ENCODE data around the gene OSBPL6.
A peak's percentile ranks its signal among the peaks of the same experiment; 100 is the strongest.

OSBPL6 gene

DNA sequence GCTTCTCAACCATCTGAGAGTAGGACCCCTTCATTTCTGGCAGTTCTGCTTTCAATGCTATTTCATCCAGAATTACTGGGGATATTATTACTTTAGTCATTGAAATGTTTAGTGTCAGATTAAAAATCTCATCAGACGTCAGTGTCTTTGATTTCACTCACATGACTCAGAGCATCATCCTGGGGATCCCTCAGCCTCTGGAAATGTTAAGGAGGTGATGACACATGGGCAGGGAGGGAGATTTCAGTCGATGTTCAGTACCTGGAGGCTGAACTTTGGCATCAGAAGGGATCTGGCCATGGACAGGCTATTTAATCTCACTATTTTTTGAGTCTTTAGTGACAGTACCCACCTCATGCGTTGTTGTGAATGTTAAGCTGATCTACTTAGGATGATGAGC lies 39.1 kb downstream of the OSBPL6 start:
- H3K4me3 ChIP-seq (ENCODE audit: low read length) = no peak overlapping the region
- TF ChIP-seq, protein P1, sequence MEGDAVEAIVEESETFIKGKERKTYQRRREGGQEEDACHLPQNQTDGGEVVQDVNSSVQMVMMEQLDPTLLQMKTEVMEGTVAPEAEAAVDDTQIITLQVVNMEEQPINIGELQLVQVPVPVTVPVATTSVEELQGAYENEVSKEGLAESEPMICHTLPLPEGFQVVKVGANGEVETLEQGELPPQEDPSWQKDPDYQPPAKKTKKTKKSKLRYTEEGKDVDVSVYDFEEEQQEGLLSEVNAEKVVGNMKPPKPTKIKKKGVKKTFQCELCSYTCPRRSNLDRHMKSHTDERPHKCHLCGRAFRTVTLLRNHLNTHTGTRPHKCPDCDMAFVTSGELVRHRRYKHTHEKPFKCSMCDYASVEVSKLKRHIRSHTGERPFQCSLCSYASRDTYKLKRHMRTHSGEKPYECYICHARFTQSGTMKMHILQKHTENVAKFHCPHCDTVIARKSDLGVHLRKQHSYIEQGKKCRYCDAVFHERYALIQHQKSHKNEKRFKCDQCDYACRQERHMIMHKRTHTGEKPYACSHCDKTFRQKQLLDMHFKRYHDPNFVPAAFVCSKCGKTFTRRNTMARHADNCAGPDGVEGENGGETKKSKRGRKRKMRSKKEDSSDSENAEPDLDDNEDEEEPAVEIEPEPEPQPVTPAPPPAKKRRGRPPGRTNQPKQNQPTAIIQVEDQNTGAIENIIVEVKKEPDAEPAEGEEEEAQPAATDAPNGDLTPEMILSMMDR (IDR thresholded peaks at IDR 0.05; ENCODE audit: insufficient read depth, low read depth, low read length, missing control alignments) = no peak
- DNase-seq (ENCODE audit: low read depth) = peak; percentile 83

- TF ChIP-seq, protein P1 (IDR thresholded peaks at IDR 0.05; ENCODE audit: insufficient read depth, low read depth, low read length, missing control alignments) = no peak
- H3K4me3 ChIP-seq (ENCODE audit: low read length) = no peak overlapping the region
- peak; percentile 91 for DNase-seq (ENCODE audit: low read depth)
Measured at GRCh38 chr2:178234648-178235047, 40.3 kb downstream of the OSBPL6 start.

DNA sequence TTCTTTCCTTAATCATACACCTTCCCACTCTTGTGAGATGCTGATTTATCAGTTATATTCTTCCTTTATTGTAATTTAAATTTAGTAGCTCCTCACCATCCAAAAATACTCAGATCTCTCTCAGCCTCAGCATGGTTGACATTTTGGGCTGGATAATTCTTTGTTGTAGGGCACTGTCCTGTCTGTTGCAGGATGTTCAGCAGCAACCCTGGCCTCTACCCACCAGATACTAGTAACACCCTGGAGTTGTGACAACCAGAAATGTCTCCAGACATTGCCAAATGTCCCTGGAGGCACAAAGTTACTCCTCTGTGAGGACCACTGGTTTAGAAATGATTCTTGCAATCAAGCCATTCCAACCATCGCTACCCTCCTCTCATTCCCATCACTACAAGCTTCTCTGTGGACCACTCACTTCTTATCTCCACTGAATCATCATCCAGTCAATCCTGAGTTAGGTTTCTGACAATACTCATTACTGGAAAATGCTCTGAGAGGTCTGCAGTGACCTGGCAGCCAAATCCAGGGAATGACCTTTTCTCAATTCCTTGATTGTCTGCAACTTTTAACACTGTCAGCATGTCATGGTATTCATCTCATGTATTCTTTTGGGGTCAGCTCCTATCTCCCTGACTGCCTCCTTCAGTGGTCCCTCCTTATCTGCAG lies 43.3 kb downstream of the OSBPL6 start:
- TF ChIP-seq, protein P1 (IDR thresholded peaks at IDR 0.05; ENCODE audit: insufficient read depth, low read depth, low read length, missing control alignments) = no peak
- H3K4me3 ChIP-seq (ENCODE audit: low read length) = no peak overlapping the region
- DNase-seq (ENCODE audit: low read depth) = peak; percentile 20

- no peak overlapping the region for H3K4me3 ChIP-seq (ENCODE audit: low read length)
- DNase-seq (ENCODE audit: low read depth) = peak; percentile 86
- TF ChIP-seq, protein P1 (IDR thresholded peaks at IDR 0.05; ENCODE audit: insufficient read depth, low read depth, low read length, missing control alignments) = no peak
Measured at GRCh38 chr2:178238154-178238521, 43.8 kb downstream of the OSBPL6 start.

- H3K4me3 ChIP-seq (ENCODE audit: low read length) = no peak overlapping the region
- TF ChIP-seq, protein P1 (IDR thresholded peaks at IDR 0.05; ENCODE audit: insufficient read depth, low read depth, low read length, missing control alignments) = no peak
- DNase-seq (ENCODE audit: low read depth) = no peak
Measured at GRCh38 chr2:178238750-178239149, 44.4 kb downstream of the OSBPL6 start.

DNA sequence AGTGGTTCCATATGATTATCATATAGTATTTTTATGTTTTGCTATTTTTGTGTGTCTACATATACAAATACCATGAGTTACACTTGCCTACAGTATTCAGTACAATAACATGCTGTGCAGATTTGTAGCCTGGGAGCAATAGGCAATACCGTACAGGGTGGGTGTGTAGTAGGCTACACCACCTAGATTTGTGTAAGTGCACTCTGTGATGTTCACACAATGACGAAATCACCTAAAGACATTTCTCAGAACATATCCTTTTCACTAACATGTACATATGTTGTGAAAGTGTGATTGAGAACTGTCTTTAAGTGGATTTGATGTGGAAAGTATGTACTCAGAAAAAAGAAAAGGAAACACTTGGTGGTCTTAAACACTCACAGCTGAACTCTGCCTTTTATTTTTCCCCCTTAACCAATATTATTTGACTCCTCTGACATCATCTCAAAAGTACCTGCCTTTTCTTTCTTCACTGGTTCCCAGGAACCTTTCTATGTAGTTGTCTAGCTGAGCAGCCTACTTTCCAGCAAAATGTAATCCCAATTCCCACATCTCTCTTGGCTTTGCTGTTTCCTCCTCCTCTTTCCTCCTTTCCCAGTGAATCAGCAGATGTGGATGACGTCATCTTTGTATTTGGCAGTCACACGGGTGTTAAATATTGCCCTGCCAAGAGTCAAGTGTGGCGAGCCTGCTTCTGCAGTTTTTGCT lies 47.7 kb downstream of the OSBPL6 start:
- no peak overlapping the region for H3K4me3 ChIP-seq (ENCODE audit: low read length)
- peak; percentile 90 for DNase-seq (ENCODE audit: low read depth)
- TF ChIP-seq, protein P1 (IDR thresholded peaks at IDR 0.05; ENCODE audit: insufficient read depth, low read depth, low read length, missing control alignments) = no peak

GRCh38 chr2:178242552-178242883 lies 48.2 kb downstream of the OSBPL6 start:
- TF ChIP-seq, protein P1 (IDR thresholded peaks at IDR 0.05; ENCODE audit: insufficient read depth, low read depth, low read length, missing control alignments) = no peak
- no peak overlapping the region for H3K4me3 ChIP-seq (ENCODE audit: low read length)

More at GRCh38 chr2:178242552-178242883, 48.2 kb downstream of the OSBPL6 start:
- DNase-seq (ENCODE audit: low read depth) = no peak

Measured in epithelial cell of esophagus (primary cell).